B cell (primary cell): ENCODE results near the gene ANKRD24. TPM values are rescaled to one million over a fixed set of nuclear protein-coding genes. Genes with fewer than 3 reads are reported as not detected.

ENCODE experiments used
- polyA plus RNA-seq: library from polyadenylated mRNA; depleted of rRNA; stranded (reverse); fragments of >200 nt; gene quantifications from 2 replicates; pipeline ENCODE4 v1.2.3, GENCODE V29; 2012
- total RNA-seq, 2 donors: library from RNA; stranded (reverse); fragments of 120-200 nt in 1 of 2; gene quantifications; 1 replicate in 1 of 2; 2 replicates in 1 of 2; pipeline versions ENCODE4 v1.2.3 to v1.2.4, GENCODE V29; 2013 to 2022

ANKRD24 gene
- total and polyA plus RNA-seq, 2 donors (not counting 1 experiment from before 2014, with no cell fraction given): 0.37 to 1.5 TPM

Other genes with a start within 250 kb of the ANKRD24 start
- gene NMRK2, start 249.6 kb upstream of the ANKRD24 start, total RNA-seq: not detected in 2 replicates
- gene NMRK2, start 249.6 kb upstream of the ANKRD24 start, polyA plus RNA-seq: not detected in 2 replicates
- gene DAPK3, start 211.6 kb upstream of the ANKRD24 start, total RNA-seq: 41.0 and 47.4 TPM in 2 replicates
- gene DAPK3, start 211.6 kb upstream of the ANKRD24 start, polyA plus RNA-seq: 32.6 and 55.4 TPM in 2 replicates
- gene EEF2, start 197.2 kb upstream of the ANKRD24 start, total RNA-seq: 2,947 and 3,167 TPM in 2 replicates
- gene EEF2, start 197.2 kb upstream of the ANKRD24 start, polyA plus RNA-seq: 1,376 and 1,449 TPM in 2 replicates
- 56.8 and 57.2 TPM in 2 replicates for gene PIAS4, start 175.0 kb upstream of the ANKRD24 start, total RNA-seq
- 10.3 and 13.7 TPM in 2 replicates for gene PIAS4, start 175.0 kb upstream of the ANKRD24 start, polyA plus RNA-seq
- 62.6 and 62.8 TPM in 2 replicates for gene ZBTB7A, start 115.8 kb upstream of the ANKRD24 start, total RNA-seq
- 19.4 and 24.8 TPM in 2 replicates for gene ZBTB7A, start 115.8 kb upstream of the ANKRD24 start, polyA plus RNA-seq
- gene MAP2K2, start 58.6 kb upstream of the ANKRD24 start, total RNA-seq: 137 and 138 TPM in 2 replicates
- 158 and 181 TPM in 2 replicates for gene MAP2K2, start 58.6 kb upstream of the ANKRD24 start, polyA plus RNA-seq
- gene CREB3L3, start 29.1 kb upstream of the ANKRD24 start, total RNA-seq: not detected in 2 replicates
- gene CREB3L3, start 29.1 kb upstream of the ANKRD24 start, polyA plus RNA-seq: not detected in 2 replicates
- gene SIRT6, start 126 bp upstream of the ANKRD24 start, total RNA-seq: 27.8 and 30.4 TPM in 2 replicates
- 82.2 and 93.7 TPM in 2 replicates for gene SIRT6, start 126 bp upstream of the ANKRD24 start, polyA plus RNA-seq
- 11.3 and 15.6 TPM in 2 replicates for gene EBI3, start 46.8 kb downstream of the ANKRD24 start, total RNA-seq
- 9.4 and 11.9 TPM in 2 replicates for gene EBI3, start 46.8 kb downstream of the ANKRD24 start, polyA plus RNA-seq
- 39.8 and 40.3 TPM in 2 replicates for gene YJU2, start 64.4 kb downstream of the ANKRD24 start, total RNA-seq
- gene YJU2, start 64.4 kb downstream of the ANKRD24 start, polyA plus RNA-seq: 45.7 and 60.8 TPM in 2 replicates
- gene SHD, start 96.6 kb downstream of the ANKRD24 start, total RNA-seq: 0.17 TPM in 1 of 2 replicates, not detected in the other
- gene SHD, start 96.6 kb downstream of the ANKRD24 start, polyA plus RNA-seq: not detected in 2 replicates
- gene TMIGD2, start 119.7 kb downstream of the ANKRD24 start, total RNA-seq: not detected in 2 replicates
- 0.24 and 0.66 TPM in 2 replicates for gene TMIGD2, start 119.7 kb downstream of the ANKRD24 start, polyA plus RNA-seq
- gene FSD1, start 121.9 kb downstream of the ANKRD24 start, total RNA-seq: 2.8 and 3.4 TPM in 2 replicates
- 2.7 and 3.2 TPM in 2 replicates for gene FSD1, start 121.9 kb downstream of the ANKRD24 start, polyA plus RNA-seq
- gene STAP2, start 156.1 kb downstream of the ANKRD24 start, total RNA-seq: 0.27 and 0.51 TPM in 2 replicates
- gene STAP2, start 156.1 kb downstream of the ANKRD24 start, polyA plus RNA-seq: 0.33 and 0.72 TPM in 2 replicates
- 25.6 and 30.3 TPM in 2 replicates for gene MPND, start 160.9 kb downstream of the ANKRD24 start, total RNA-seq
- gene MPND, start 160.9 kb downstream of the ANKRD24 start, polyA plus RNA-seq: 11.8 and 14.5 TPM in 2 replicates
- 37.2 and 41.9 TPM in 2 replicates for gene SH3GL1, start 217.9 kb downstream of the ANKRD24 start, total RNA-seq
- gene SH3GL1, start 217.9 kb downstream of the ANKRD24 start, polyA plus RNA-seq: 42.4 and 45.2 TPM in 2 replicates
- 17.3 and 19.7 TPM in 2 replicates for gene CHAF1A, start 220.0 kb downstream of the ANKRD24 start, total RNA-seq
- gene CHAF1A, start 220.0 kb downstream of the ANKRD24 start, polyA plus RNA-seq: 15.1 and 15.7 TPM in 2 replicates